Renal cortical epithelial cell (primary cell): ENCODE results near the gene TXNDC5. TPM values are rescaled to one million over a fixed set of nuclear protein-coding genes. Genes with fewer than 3 reads are reported as not detected.
"Not testable (repeated sequence)": the region's sequence is repeated elsewhere in the genome, so short reads cannot be mapped to it uniquely, and the experiment has no call there.

ENCODE experiments used
- DNase-seq: peaks from one replicate; pipeline ENCODE4 v3.0.0-alpha.2; 2011; ENCODE audit warnings: low read depth
- total RNA-seq: library from RNA; depleted of rRNA; stranded (reverse); fragments of >200 nt; gene quantifications from 2 replicates; pipeline ENCODE4 v1.2.3, GENCODE V29; 2014

TXNDC5 gene
- total RNA-seq, 1 donor from 2014 or later: 301 TPM

DNA sequence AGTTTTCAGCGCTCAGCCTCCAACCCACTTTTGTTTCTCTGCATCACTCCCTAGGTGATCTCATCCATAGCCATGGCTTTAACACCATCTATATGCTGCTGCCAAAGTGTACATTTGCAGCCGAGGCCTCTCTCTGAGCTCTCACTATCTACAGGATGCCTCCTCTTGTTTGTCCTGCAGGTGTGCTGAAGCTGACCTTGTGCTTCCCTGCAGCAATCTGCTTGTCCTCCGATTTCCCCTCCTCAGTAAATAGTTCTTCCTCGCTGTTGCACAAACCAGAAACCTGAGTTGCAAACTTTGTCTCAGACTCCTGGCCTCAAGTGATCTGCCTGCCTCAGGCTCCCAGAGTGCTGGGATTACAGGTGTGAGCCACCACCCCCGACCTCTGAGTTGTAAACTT lies 3.7 kb upstream of the TXNDC5 start:
- DNase-seq: no peak

DNA sequence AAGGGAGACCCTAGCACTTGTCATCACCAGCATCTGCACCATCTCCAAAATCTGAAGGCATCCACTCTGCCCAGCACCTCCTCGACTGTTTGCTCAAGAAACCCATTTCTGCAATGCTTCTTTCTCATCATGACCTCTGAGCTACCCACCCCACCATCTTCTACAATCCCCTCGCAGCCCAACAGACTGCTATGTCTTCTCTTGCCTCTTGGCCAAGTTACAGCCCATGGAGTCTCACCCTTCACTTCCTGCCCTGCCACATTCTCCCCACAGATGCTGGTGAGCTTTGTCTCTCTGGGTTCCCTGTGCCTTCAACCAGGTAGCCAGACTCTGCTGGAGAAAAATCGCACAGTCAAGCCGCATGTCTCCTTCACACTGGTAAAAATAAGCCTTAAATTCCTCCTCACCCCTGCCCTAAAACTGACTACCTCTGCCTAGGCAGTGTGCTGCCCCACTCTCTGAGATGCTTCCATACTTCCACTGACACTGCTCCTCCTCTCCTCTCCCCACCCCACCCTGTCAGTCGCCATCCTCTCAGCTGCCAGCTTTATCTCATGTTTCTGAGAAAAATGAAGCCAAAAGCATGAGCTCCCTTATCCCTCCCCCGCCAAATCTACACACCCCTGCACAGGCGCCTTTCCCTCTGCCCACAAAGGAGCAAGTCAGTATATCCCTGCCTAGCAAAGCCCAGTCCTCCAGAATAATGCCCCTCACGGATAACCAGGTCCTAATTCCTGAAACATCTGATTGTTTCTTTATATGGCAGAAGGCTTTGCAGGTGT lies 2.3 kb upstream of the TXNDC5 start:
- DNase-seq: no peak

DNA sequence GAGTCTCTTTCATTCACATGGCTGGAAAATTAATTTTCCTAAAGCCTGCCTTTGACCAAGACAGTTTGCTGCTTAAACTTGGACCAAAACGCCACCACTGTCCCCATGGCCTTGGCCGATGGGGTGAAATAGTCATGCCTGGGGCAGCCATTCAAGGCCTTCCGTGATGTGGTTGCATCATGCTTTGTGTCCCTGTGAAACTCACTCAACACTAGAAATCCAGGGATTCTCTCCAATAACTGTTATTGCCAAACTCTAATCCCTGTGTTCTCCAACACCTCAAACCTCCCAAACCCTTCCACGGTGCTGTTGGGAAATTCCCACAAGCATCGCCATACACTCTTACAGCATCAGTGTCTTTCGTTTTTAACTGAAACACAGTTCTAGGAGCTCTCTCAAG lies 1.4 kb upstream of the TXNDC5 start:
- no peak for DNase-seq

DNA sequence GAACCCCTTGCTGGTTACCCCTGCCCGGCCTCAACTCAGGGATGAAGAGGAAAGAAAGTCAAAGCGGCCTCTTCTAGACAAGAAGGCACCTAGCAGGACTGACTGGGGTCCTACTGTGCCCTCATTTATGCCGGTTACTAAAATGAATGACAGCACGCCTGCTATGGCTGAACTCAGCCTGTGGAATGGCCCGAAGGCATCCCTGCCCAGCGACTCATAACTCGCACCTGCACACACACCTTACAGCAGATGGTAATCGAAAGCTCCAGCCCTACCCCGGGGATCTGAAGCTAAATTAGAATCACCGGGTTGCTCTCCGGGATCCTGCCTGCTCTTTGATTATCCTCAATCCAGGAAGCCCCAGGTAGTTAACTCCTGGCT lies 747 bp upstream of the TXNDC5 start:
- no peak for DNase-seq

DNA sequence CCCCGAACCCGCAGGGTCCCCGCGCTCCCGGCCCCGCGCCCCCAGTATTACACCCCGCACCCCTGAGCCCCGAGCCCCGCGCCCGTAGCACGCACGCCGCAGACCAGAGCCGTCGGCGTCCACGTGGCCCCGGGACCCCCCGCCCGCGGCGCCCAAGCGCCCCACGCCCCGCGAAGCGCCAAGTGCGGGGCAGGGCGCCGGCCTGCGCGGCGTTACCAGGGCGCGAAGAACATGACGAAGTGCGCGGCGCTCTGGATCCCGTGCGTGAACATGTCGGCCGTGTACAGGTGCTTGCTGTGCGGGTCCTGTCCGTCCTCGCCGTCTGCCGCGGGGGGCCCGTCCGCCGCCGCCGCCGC lies 312 bp downstream of the TXNDC5 start:
- DNase-seq: no peak

DNA sequence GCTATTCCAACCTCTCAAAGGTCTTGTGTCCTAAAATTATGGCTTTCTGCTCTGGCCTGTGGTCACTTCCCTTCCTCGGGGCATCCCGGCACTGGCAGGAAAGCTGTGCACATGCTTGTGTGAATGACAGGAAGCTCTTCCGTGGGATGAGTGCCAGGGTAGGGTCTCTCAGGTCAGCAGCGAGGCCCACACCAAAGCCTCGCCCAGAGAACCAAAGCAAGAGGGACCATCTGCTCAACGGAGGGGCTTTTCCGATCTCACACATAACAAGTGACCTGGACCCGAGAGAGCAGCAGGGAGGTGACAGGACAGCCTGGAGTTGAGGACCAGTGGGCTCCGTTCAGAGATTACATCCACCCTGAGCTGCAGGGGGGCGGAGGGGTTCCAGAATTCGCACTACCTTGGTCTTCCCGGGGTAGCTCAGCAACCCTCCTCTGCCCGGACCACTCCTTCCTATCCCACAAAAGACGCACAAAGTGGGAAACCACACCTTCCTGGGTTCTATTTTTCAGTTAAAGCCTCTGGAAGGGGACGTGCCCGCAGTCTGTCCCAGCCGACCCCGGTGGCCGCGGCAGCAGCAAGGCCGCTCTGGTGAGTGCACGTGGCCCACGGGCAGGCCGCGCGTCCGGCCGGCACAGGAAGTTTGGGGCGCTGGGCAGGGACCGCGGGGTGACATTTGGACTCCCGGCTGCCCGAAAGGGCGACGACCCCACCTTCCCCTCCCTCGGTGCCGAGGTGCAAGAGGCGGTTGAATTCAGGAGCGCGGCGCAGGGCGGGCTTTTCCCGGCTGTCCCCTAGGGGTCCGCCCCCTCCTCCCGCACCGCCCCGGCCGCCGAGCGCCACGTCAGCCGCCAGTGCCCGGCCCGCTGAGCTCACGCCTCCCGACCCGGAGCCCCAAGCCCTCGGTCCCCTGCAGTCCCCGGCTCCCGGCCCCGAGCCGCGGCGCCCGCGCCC lies 988 bp downstream of the TXNDC5 start:
- DNase-seq: no peak

DNA sequence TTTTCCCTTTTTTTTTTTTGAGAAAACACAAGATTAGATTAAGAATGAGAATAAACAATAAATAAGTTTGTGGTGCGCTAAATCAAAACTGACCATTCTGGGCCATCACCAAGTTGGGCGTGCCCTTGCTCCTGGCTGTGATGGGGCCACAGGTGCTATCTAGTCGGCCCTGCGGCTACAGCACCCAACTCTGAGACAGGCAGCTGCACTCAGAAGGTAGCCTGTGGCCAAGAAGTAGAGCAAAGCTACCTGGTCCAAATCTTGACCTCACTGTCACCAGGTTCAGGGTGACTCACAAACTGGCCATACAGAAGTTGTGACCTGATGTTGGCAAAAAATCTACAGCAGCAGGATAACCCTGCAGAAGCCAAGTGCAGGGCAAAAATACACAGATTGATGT lies 3.4 kb downstream of the TXNDC5 start:
- DNase-seq: no peak

DNA sequence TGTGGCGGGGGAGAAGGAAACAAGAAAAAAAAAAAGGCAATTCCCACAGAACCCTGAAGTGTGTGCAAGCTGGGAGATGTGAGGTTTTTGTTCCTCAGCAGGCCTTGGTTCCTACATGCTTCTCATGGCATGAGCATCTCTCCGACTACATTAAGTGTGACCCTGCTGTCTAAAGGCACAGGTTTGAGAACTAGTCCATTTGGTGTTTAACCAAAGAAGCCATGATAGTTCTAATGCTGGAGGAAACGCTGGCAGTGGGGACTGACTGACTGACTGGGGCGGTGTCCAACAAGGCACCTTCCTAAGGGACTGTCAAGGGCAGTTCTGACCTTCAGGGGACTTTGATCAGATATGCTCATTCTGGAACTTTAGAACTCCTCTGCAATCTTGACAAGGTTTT lies 3.8 kb downstream of the TXNDC5 start:
- DNase-seq: no peak

DNA sequence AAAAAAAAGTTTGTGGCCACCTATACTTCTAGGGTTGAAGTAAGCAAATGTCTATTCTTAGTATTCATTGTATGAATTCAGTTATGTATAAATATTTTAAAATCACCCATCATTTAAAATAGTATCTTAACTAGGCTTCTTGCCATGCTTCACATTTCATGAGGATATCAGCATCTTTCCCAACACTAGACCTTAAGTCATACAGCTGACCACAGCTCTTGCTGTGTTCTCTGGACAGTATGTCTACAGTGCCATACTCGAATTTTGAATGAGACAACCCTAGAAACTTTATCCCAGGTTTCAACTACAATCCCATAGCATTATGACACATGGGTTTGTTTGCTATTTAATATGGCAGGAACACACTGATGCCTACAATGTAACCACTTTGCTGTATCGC lies 5.2 kb downstream of the TXNDC5 start:
- DNase-seq: no peak

DNA sequence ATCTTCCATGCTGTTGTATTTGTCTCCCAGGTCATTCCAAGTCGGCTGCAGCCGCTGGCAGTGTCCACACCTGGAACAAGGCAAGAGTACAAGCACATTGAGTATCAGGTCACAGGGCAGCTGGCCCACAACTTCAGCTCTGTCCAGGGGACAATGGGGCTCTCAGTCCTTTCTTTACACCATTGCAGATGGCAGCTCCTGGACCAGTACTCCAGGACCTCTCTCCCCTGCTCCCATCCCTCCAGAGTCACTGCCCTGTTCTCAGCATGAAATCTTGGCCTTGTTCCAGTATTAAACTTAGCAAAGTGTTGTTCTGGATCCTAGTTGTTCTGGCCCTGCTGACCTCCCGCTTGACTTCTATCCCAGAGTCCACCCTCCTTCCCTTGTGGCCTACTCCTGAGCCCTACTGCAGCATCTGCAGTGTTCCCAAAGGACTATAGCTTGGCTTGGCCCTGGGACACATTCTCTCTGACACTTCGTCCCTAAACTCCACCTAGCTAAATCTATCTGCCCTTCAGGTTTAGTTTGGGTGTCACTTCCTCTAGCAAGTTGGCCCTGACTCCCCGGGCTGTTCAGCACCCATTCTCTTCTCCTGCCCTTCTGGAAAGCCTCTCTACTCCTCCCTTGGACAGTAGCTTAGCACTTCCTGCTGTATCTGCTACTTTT lies 5.8 kb downstream of the TXNDC5 start:
- DNase-seq: no peak

DNA sequence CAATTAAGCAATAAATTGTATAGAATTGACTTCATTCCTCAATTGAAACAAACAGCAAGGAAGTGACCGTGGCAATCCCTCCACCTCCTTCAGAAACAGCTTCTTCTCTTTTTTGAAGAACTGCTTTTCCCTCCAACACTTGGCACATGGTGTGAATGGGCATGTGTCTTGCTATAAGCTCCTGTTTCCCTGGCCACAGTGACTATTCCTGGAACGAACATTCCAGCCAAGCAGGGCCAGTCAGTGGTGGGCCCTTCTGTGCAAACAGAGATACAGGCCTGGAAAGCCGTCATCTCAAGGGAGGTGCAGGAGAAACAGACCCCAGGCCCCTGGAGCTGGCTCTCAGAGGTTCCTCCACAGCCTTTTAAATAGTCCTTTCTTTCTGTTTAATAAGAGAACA lies 6.9 kb downstream of the TXNDC5 start:
- DNase-seq: no peak

DNA sequence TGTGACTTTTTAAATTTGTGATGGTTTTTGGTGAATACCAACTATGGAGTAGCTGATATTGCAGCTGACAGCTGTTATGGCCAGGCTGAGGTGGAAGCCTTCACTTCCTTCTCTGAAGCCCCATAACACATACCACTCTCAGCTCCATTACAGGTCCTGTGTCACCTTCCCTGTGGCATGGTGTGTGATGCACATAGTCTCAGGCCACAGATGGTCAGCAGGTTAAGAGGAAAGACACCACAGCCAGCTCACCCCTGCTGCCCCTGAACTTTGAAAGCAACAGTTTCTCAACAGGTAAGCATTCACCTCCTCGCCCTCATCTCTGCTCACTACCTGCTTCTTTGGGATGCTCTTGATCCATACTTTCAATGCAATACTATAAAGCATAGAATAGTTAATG lies 7.7 kb downstream of the TXNDC5 start:
- DNase-seq: no peak

DNA sequence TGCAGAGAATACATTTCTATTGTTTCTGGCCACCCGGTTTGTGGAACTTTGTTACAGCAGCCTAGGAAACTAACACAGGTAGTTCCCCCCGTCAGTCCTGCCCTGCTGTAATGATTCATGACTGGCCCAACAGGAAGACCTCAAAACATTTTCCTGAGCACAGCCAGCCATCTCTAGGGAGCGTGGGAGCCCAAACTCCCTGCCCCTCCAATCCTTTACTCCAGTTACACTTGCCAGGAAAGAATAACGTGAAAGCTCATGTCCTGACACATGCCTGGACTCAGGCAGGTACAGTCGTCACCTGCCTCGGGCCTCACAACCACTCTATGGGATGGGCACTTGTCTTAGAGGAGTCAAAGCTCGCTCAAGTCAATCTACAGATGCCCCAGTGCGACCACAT lies 8.4 kb downstream of the TXNDC5 start:
- DNase-seq: no peak

DNA sequence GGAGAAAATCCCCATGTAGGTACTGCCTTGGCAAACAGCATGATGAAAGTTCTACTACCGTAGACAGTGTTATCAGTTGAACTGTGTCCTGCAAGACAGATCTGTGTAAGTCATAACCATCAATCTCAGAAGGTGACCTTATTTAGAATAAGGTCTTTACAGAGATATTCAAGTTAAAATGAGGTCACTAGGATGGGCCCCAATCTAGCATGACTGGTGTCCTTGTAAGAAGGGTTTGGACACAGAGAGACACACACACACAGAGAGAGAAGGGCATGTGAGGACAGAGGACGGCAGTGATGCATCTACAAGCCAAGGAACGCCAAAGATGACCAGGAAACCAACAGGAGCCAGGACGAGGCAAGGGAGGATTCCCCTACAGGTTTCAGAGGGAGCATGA lies 8.8 kb downstream of the TXNDC5 start:
- DNase-seq: no peak

DNA sequence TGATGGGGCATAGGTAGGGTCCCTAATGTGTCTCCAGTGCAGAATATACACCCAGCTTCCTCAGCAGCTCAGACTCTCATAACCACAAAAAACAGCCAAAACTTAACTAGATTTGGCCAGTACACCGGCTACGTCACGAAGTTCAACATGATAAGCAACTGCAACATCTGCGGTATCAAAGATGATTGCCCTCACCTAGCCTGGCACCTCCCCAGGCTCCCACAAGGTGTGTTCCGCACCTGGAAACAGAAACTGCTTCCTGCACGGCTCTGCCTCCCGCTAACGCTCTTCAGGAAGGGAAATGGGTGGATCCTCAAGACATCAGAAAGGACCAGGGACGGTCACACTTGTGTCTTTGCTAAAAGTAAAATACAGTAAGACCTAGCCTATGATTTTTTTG lies 9.5 kb downstream of the TXNDC5 start:
- no peak for DNase-seq

DNA sequence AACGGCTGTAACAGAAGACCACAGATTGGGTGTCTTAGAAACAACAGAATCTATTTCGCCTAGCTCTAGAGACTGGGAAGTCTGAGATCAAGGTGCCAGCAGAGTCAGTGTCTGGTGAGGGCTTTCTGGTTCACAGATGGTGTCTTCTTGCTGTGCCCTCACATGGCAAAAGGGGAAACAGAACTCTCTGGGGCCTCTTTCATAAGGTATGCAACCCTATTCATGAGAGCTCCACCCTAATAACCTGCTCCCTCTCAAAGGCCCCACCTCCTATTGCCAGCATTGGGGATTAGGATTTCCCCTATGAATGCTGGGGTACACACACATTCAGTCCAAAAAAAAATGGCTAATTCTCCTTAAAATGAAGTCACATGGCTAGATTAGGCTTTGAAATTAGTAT lies 10.0 kb downstream of the TXNDC5 start:
- DNase-seq: no peak

DNA sequence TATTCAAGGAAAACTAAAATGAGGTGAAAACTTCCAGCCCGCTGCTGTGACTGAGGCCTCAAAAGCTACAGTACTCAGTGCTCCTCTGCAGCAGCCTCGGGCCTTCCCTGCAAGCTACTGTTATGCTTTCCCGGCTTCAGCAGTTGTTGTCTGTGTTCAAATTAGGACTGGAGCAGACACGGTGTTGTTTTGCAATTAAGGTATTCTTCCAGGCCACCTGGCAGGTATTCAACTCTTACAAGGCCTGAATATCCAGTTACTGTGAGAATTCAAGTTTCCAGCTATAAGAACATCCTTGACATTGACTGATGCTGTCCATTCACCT lies 10.7 kb downstream of the TXNDC5 start:
- no peak for DNase-seq

DNA sequence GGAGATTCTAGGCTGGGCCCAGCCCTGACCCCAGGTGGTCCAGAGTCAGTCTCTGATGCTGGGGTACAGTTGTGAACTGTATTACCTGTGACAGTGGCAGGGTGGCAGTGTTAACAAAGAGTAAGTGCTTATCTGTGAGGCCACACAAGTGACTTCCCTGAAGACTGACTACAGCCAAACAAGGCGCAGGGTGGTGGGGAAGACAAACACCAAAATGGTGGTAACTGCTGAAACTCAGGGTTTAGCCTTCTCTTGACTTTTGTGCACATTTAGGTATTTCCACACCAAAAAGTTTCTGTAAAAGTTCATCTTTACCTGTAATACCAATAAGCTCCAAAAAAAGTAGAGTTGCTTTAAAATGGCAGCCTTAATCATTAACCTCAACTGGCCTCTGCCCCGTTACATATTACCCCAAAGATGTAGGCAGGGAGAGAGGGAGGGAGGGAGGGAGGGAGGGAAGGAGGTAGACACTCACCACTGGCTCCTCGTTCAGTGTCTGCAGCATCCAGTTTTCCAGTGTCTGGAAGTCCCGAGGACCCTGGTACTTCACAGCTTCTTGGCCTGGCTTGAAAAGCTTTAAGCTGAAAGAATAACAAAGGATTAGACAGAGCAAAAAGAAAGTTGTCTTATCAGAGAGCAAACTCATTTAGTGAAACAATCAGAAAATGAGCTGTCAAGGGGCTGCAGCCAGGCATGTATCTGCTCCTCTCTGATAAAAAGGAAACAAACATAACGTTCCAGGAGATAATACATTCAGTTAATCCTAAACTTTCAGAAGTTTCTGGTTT lies 11.3 kb downstream of the TXNDC5 start:
- peak; percentile 47 for DNase-seq

DNA sequence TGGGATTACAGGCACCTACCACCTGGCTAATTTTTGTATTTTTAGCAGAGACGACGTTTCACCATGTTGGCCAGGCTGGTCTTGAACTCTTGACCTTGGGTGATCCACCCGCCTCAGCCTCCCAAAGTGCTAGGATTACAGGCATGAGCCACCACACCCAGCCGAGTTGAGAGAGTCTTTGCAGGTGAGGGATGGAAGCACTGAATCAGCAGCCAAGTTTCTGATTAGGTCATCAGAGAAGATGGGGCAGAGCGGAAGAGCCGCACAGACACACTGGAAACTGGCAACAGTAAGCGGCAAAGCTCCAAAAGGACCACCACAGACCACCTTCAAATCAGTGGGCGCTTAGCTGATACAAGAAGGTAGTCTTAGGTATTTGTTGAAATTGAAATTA lies 12.4 kb downstream of the TXNDC5 start:
- DNase-seq: not testable (repeated sequence)

DNA sequence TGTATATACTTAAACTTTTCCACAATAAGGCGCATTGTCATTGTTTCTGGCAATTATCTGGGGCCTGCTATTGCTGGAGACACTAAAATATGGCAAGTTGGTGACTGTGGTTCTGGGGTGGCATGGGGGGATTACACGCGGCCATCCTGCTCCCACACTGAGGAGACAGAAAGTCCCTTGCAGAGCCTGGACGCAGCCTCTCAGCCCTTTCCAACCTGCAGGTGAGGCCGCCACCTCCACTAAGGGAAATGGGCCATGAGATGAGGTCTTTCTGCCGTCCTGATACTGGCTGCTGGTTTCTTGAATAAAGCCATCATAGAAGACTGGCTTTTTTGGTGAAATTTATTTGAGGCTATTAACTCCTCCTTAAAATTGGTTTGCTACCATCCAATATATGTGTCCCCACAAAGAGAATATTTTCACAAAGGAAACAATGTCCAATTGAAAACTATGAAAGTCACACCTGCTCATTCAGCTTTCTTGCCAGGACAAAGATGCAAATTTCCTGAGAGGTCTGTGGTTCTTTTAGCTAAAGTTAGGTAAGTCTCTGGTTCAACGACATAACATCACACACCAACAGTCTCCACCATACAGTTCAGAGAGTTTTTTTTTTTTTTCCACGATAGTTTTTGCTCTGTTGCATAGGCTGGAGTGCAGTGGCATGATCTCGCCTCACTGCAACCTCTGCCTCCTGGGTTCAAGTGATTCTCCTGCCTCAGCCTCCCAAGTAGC lies 13.0 kb downstream of the TXNDC5 start:
- no peak for DNase-seq

DNA sequence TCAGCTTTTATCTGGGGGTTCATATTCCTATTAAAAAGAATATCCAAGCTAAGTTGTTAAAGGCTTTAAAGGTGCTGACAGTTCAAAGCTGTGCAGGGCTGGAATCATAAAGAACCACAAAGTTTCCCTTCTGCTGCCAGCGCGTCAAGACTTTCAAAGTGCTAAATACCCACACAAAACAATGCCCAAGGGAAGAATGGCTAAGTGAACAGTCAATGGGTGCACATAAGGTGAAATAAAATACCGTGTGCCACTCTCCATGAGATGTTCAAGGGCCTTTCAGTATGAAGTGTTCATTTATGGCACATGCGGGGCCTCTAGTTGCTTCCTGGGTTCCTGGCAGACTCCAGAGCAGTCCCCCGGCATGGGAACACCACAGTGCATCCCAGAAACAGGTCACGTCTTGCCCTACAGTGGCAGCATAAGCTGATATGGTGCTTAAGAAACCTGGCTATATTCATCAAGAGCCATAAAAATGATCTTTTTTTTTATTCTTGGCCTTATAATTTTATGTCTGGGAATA lies 14.1 kb downstream of the TXNDC5 start:
- no peak for DNase-seq
